Natural killer cell (primary cell): ENCODE measurements around the gene MAP2. TPM values are rescaled to one million over a fixed set of nuclear protein-coding genes. Genes with fewer than 3 reads are reported as not detected.

Source experiments
- ATAC-seq, 3 donors: fragments of 150-1000 bp in 2 of 3; fragments of 200-7000 bp in 1 of 3; cut with Tn5 transposase; 1 replicate in 1 of 3; 2 replicates in 2 of 3; pipeline ENCODE4 v1.10.0; 2021; ENCODE audit warnings: mild to moderate bottlenecking in 2 of 3, moderate library complexity in 2 of 3
- DNase-seq, 2 donors: peaks; one replicate each; pipeline versions ENCODE4 v3.0.0 to v3.0.0-alpha.2; 2013 to 2021; ENCODE audit warnings: mixed read lengths in 1 of 2
- H3K27ac ChIP-seq: one replicate; pipeline ENCODE4 v1.5.1; 2013; ENCODE audit warnings: mild to moderate bottlenecking, low read length
- H3K27me3 ChIP-seq: one replicate; pipeline ENCODE4 v1.6.1; 2013; ENCODE audit warnings: low read length; ENCODE audit not compliant: control insufficient read depth, insufficient read depth
- H3K36me3 ChIP-seq: one replicate; pipeline ENCODE4 v1.6.1; 2013; ENCODE audit warnings: low read length; ENCODE audit not compliant: control insufficient read depth, insufficient read depth
- H3K4me1 ChIP-seq: one replicate; pipeline ENCODE4 v1.6.1; 2013; ENCODE audit warnings: low read length; ENCODE audit not compliant: control insufficient read depth, insufficient read depth
- H3K4me3 ChIP-seq: one replicate; pipeline ENCODE4 v1.5.1; 2013; ENCODE audit warnings: low read length
- H3K9me3 ChIP-seq: one replicate; pipeline ENCODE4 v1.6.1; 2013; ENCODE audit warnings: low read length; ENCODE audit not compliant: control insufficient read depth, insufficient read depth
- H3K27ac Mint-ChIP-seq, 2 donors: one replicate each; pipeline ENCODE4 v1.8.0; 2022; ENCODE audit warnings: mild to moderate bottlenecking in 2 of 2, mixed read lengths in 2 of 2, moderate library complexity in 1 of 2
- H3K27me3 Mint-ChIP-seq, 2 donors: one replicate each; pipeline ENCODE4 v1.8.0; 2022; ENCODE audit warnings: low read depth in 2 of 2, mixed read lengths in 2 of 2
- H3K36me3 Mint-ChIP-seq: one replicate; pipeline ENCODE4 v1.8.0; 2022; ENCODE audit warnings: mixed read lengths
- H3K4me1 Mint-ChIP-seq, 2 donors: one replicate each; pipeline ENCODE4 v1.8.0; 2022; ENCODE audit warnings: mixed read lengths in 2 of 2
- H3K4me3 Mint-ChIP-seq: one replicate; pipeline ENCODE4 v1.8.0; 2022; ENCODE audit warnings: mild to moderate bottlenecking, moderate library complexity, mixed read lengths
- H3K9me3 Mint-ChIP-seq, 2 donors: one replicate each; pipeline ENCODE4 v1.8.0; 2022; ENCODE audit warnings: mixed read lengths in 2 of 2
- CTCF ChIP-seq: fragments of 200-600 bp; IDR thresholded peaks from one replicate; pipeline ENCODE4 v1.8.0; 2022; ENCODE audit warnings: antibody characterized with exemption
- WGBS: methylation state at CpG from one replicate; pipeline ENCODE4 v1.1.7; 2013; ENCODE audit warnings: missing lambda C conversion rate; ENCODE audit not compliant: insufficient coverage; 5-methylcytosine and 5-hydroxymethylcytosine counted together
- intact Hi-C: fragments of 100-400 bp; cut with micrococcal nuclease; formaldehyde crosslinking; loops from one replicate; pipeline ENCODE4 v1.14.2; 2022
- total RNA-seq, 4 donors: library from RNA; stranded (reverse); fragments of 120-200 nt in 1 of 4; gene quantifications; one replicate each; pipeline versions ENCODE4 v1.2.3 to v1.2.4, GENCODE V29; 2013 to 2022

Gene MAP2
- total RNA-seq, 3 donors from 2014 or later (not counting 1 experiment from before 2014, with no cell fraction given) = not detected

GRCh38 chr2:209463226-209463625 lies 39.4 kb downstream of the MAP2 start:
- H3K27me3 Mint-ChIP-seq = no peaks in the 10 kb centered on the region
- no peaks in the 10 kb centered on the region for H3K4me1 ChIP-seq
- H3K27ac ChIP-seq = no peak overlapping the region
- no peak for TF ChIP-seq CTCF
- no peak overlapping the region for H3K4me3 Mint-ChIP-seq
- no peak overlapping the region for H3K4me3 ChIP-seq
- 60% methylated on average over 1 of the region's 1 CpG for WGBS
- no peaks in the 10 kb centered on the region for H3K27me3 ChIP-seq
- H3K36me3 Mint-ChIP-seq = no peaks in the 10 kb centered on the region
- no peaks in the 10 kb centered on the region for H3K4me1 Mint-ChIP-seq
- intact Hi-C loops = no loop called here
- no peak for ATAC-seq
- no peak for DNase-seq
- no peaks in the 10 kb centered on the region for H3K9me3 ChIP-seq
- no peaks in the 10 kb centered on the region for H3K36me3 ChIP-seq
- peaks cover 8 to 10% of the 10 kb centered on the region in 2 donors for H3K9me3 Mint-ChIP-seq
- no peak overlapping the region for H3K27ac Mint-ChIP-seq

- intact Hi-C loops = no loop called here
These were observed 40.0 kb downstream of the MAP2 start for GRCh38 chr2:209463835-209464234.

GRCh38 chr2:209468846-209469245 lies 45.0 kb downstream of the MAP2 start:
- Histone ChIP-seq H3K27me3 (no peaks in the 10 kb centered on the region), H3K4me3 (no peak overlapping the region), H3K27ac (no peak overlapping the region), H3K9me3 (no peaks in the 10 kb centered on the region), H3K36me3 (no peaks in the 10 kb centered on the region), H3K4me1 (no peaks in the 10 kb centered on the region)
- Mint-ChIP-seq H3K9me3 (peaks cover 8 to 9% of the 10 kb centered on the region in 2 donors), H3K4me1 (no peaks in the 10 kb centered on the region), H3K4me3 (no peak overlapping the region), H3K36me3 (no peaks in the 10 kb centered on the region), H3K27me3 (no peaks in the 10 kb centered on the region), H3K27ac (no peak overlapping the region)
- ATAC-seq = no peak
- intact Hi-C loops = no loop called here
- no peak for TF ChIP-seq CTCF
- no peak for DNase-seq
- WGBS = 93% methylated on average over 1 of the region's 1 CpG

More at GRCh38 chr2:209463835-209464234, 40.0 kb downstream of the MAP2 start:
- no peaks in the 10 kb centered on the region for H3K27me3 ChIP-seq
- H3K27ac ChIP-seq = no peak overlapping the region
- H3K27ac Mint-ChIP-seq = no peak overlapping the region
- no peaks in the 10 kb centered on the region for H3K4me1 ChIP-seq
- H3K9me3 Mint-ChIP-seq = peaks cover 8 to 9% of the 10 kb centered on the region in 2 donors
- no peak overlapping the region for H3K4me3 Mint-ChIP-seq
- TF ChIP-seq CTCF = no peak
- no peaks in the 10 kb centered on the region for H3K27me3 Mint-ChIP-seq
- no peaks in the 10 kb centered on the region for H3K4me1 Mint-ChIP-seq
- ATAC-seq (no peak), DNase-seq (no peak)
- H3K9me3 ChIP-seq = no peaks in the 10 kb centered on the region
- H3K36me3 Mint-ChIP-seq = no peaks in the 10 kb centered on the region
- H3K36me3 ChIP-seq = no peaks in the 10 kb centered on the region
- no peak overlapping the region for H3K4me3 ChIP-seq
- no CpG with 5 or more reads among the region's 1 CpG for WGBS

- Histone ChIP-seq H3K27me3 (no peaks in the 10 kb centered on the region), H3K27ac (no peak overlapping the region), H3K36me3 (no peaks in the 10 kb centered on the region), H3K4me3 (no peak overlapping the region), H3K9me3 (no peaks in the 10 kb centered on the region), H3K4me1 (no peaks in the 10 kb centered on the region)
- H3K9me3 Mint-ChIP-seq = peaks cover 8 to 9% of the 10 kb centered on the region in 2 donors
- ATAC-seq (no peak), DNase-seq (no peak)
- H3K27me3 Mint-ChIP-seq = no peaks in the 10 kb centered on the region
- intact Hi-C loops = no loop called here
- H3K27ac Mint-ChIP-seq = no peak overlapping the region
- no peak for TF ChIP-seq CTCF
- no peaks in the 10 kb centered on the region for H3K36me3 Mint-ChIP-seq
- H3K4me1 Mint-ChIP-seq = no peaks in the 10 kb centered on the region
- no peak overlapping the region for H3K4me3 Mint-ChIP-seq
These were observed 45.6 kb downstream of the MAP2 start for GRCh38 chr2:209469481-209469880.
